Right cardiac atrium (tissue), 5 donors: Measurements from ENCODE around the gene TCOF1. TPM values are rescaled to one million over a fixed set of nuclear protein-coding genes. Genes with fewer than 3 reads are reported as not detected.

Source experiments
- ATAC-seq, 2 donors: fragments of 200-7000 bp; cut with Tn5 transposase; one replicate each; pipeline versions ENCODE4 v1.8.0 to v1.9.1; 2020; ENCODE audit warnings: moderate library complexity in 2 of 2, mild to moderate bottlenecking in 1 of 2
- DNase-seq, 3 donors: peaks; one replicate each; pipeline ENCODE4 v3.0.0-alpha.2; 2020
- H3K27ac ChIP-seq: one replicate; pipeline ENCODE4 v1.5.1; 2013; ENCODE audit warnings: mild to moderate bottlenecking, low read length, control low read depth, moderate library complexity
- H3K27me3 ChIP-seq: one replicate; pipeline ENCODE4 v1.6.1; 2013; ENCODE audit not compliant: control insufficient read depth, insufficient read depth
- H3K4me1 ChIP-seq: one replicate; pipeline ENCODE4 v1.6.1; 2013; ENCODE audit warnings: low read length; ENCODE audit not compliant: control insufficient read depth, insufficient read depth
- H3K4me3 ChIP-seq: one replicate; pipeline ENCODE4 v1.5.1; 2013; ENCODE audit warnings: low read length, control low read depth
- H3K9me3 ChIP-seq: one replicate; pipeline ENCODE4 v1.6.1; 2013; ENCODE audit warnings: low read length; ENCODE audit not compliant: control insufficient read depth
- WGBS: extraction: QIAGEN DNeasy Blood & Tissue Kit; methylation state at CpG from one replicate; pipeline ENCODE4 v1.1.7; 2013; 5-methylcytosine and 5-hydroxymethylcytosine counted together
- intact Hi-C, 4 donors: fragments of 100-400 bp; cut with DNase I; formaldehyde crosslinking; loops; one replicate each; pipeline versions ENCODE4 v1.11.0 to v1.14.0; 2022 to 2023
- polyA plus RNA-seq: library from polyadenylated mRNA; stranded (reverse); fragments of 200-250 nt; gene quantifications from one replicate; pipeline ENCODE4 v1.2.3, GENCODE V29; 2013
- total RNA-seq, 4 donors: library from RNA; stranded (reverse); fragmentation: NEBNext Ultra II Directional; extraction: Animal tissue kit (Norgen Biotek cat#: 25700); gene quantifications; one replicate each; pipeline ENCODE4 v1.2.1, GENCODE V29; 2021
- donor health status: healthy with polysubstance abuse.
- donor health status: DM: no; HTN: yes; CAD: no.
- donor health status: DM: no; HTN: no; CAD: no.
- donor health status: DM: no; HTN: yes; CAD: no; lungs with severe emphysema.
- donor health status: DM: yes; HTN: yes; CAD: no.

The TCOF1 gene
- total and polyA plus RNA-seq, 5 donors, result 11.9 to 22.7 (median 16.6) TPM

GRCh38 chr5:150392680-150393079 is 35.2 kb downstream of the TCOF1 start:
- Histone ChIP-seq H3K27ac (no peak overlapping the region), H3K4me1 (no peaks in the 10 kb centered on the region), H3K27me3 (no peaks in the 10 kb centered on the region), H3K4me3 (no peak overlapping the region), H3K9me3 (no peaks in the 10 kb centered on the region)
- DNase-seq (no peak), ATAC-seq (no peak)
- intact Hi-C loops, result no loop called here
- WGBS, result 90% methylated on average over 7 of the region's 7 CpGs

DNA sequence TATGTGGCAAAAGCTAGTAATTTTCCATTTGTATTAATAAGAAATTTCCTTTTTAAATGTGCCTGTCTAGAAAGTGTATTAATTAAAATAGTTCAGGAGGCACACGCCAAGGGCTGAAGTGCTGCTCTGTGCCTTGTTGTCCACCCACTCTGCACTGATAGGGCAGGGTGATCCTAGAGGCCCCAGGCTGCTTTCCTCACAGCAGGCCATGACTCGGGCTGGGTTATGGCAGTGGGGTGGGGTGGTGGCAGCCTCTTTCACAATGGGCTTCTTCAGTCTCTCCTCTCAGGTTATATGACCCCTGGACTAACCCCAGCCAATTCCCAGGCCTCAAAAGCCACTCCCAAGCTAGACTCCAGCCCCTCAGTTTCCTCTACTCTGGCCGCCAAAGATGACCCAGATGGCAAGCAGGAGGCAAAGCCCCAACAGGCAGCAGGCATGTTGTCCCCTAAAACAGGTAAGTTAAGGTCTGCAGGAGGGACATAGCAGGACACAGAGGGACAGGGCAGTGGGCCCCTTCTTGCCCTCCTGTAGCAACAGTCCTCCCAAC is 35.7 kb downstream of the TCOF1 start:
- DNase-seq (no peak), ATAC-seq (no peak)
- intact Hi-C loops, result no loop called here
- WGBS, result 84% methylated on average over 3 of the region's 3 CpGs
- Histone ChIP-seq H3K4me3 (no peak overlapping the region), H3K27me3 (no peaks in the 10 kb centered on the region), H3K4me1 (no peaks in the 10 kb centered on the region), H3K27ac (no peak overlapping the region), H3K9me3 (no peaks in the 10 kb centered on the region)

DNA sequence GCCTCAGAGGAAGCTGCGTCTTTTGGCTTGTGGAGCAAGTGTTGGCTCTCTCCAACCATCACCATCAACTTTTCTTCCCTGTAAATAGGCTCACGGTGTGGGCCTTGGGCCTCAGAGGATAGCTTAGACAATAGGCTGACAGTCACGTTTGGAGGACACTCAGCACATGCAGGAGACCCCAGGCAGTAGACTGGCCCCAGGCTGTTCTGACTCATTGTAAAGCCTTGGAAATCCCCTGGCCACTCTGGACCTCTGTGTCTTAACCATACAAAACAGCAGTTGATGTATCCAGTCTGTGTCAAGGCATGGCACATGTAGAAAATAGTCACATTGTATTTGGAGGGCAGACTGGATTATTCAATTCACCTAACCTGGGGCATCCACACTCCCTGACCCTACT is 36.6 kb downstream of the TCOF1 start:
- Histone ChIP-seq H3K9me3 (no peaks in the 10 kb centered on the region), H3K4me1 (no peaks in the 10 kb centered on the region), H3K4me3 (no peak overlapping the region), H3K27ac (no peak overlapping the region), H3K27me3 (no peaks in the 10 kb centered on the region)
- no peak for ATAC-seq
- 73% methylated on average over 3 of the region's 3 CpGs for WGBS
- intact Hi-C loops, result no loop called here
- DNase-seq, result no peak

- H3K27me3 ChIP-seq, result no peaks in the 10 kb centered on the region
- no peak overlapping the region for H3K4me3 ChIP-seq
- 79% methylated on average over 13 of the region's 13 CpGs for WGBS
- DNase-seq (no peak), ATAC-seq (no peak)
- no peaks in the 10 kb centered on the region for H3K9me3 ChIP-seq
- H3K27ac ChIP-seq, result no peak overlapping the region
- intact Hi-C loops, result no loop called here
- H3K4me1 ChIP-seq, result no peaks in the 10 kb centered on the region
Observed at GRCh38 chr5:150394912-150395687, 37.6 kb downstream of the TCOF1 start.

DNA sequence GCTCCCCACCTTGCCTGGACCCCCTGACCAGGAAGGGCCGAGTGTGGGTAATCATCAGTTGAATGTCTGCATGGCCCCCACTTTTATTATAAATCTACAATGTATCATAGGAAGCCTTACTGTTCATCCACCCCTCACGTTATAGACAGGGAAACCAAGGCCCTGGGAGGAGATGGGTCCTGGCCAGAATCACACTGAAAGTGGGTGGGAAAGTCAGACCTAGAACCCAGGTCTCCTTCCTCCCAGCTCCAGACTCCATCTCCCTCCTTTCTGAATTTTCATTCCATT is 38.1 kb downstream of the TCOF1 start:
- no peaks in the 10 kb centered on the region for H3K27me3 ChIP-seq
- H3K4me1 ChIP-seq, result no peaks in the 10 kb centered on the region
- no peak overlapping the region for H3K4me3 ChIP-seq
- H3K9me3 ChIP-seq, result no peaks in the 10 kb centered on the region
- intact Hi-C loops, result no loop called here
- no peak overlapping the region for H3K27ac ChIP-seq
- ATAC-seq, result no peak
- no peak for DNase-seq
- WGBS, result 86% methylated on average over 2 of the region's 2 CpGs

DNA sequence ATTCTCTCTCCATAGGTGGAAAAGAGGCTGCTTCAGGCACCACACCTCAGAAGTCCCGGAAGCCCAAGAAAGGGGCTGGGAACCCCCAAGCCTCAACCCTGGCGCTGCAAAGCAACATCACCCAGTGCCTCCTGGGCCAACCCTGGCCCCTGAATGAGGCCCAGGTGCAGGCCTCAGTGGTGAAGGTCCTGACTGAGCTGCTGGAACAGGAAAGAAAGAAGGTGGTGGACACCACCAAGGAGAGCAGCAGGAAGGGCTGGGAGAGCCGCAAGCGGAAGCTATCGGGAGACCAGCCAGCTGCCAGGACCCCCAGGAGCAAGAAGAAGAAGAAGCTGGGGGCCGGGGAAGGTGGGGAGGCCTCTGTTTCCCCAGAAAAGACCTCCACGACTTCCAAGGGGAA is 38.8 kb downstream of the TCOF1 start:
- H3K27ac ChIP-seq, result no peak overlapping the region
- intact Hi-C loops, result no loop called here
- WGBS, result 93% methylated on average over 7 of the region's 7 CpGs
- no peaks in the 10 kb centered on the region for H3K4me1 ChIP-seq
- no peaks in the 10 kb centered on the region for H3K9me3 ChIP-seq
- DNase-seq, result no peak
- no peak for ATAC-seq
- H3K4me3 ChIP-seq, result no peak overlapping the region
- no peaks in the 10 kb centered on the region for H3K27me3 ChIP-seq

DNA sequence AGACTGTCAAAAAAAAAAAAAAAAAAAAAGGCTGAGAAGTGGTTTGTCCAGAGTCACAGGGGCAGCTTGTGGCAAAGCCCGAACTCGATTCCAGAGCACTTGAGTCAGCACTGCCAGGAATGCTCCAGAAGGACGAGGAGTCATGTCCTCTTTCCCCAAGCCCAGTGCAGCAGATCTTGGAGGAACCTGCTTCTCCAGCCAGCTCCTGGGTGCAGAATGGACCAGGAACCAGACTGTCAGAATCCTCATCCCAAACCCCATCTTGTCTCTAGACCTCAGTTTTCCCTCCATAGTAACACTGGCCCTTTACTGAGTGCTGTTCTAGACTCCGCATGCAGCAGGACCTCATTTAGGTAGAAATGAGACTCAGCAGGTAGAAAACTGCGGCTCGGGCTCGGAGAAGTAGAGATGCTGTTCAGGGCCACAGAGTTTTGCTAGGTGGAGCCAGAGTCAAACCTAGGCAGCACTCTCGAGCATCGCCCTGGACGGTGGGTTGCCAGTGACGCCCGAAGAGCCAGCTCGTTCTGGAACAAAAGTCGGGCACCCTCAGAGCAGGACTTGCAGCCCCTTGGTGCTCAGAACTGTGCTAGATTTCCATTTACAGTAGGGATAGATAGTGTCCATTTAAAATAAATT is 39.8 kb downstream of the TCOF1 start:
- ATAC-seq, result no peak

GRCh38 chr5:150397782-150398721 is 40.6 kb downstream of the TCOF1 start:
- no peak for ATAC-seq
- intact Hi-C loops, result no loop called here
- 92% methylated on average over 13 of the region's 13 CpGs for WGBS
- H3K4me1 ChIP-seq, result peaks cover 3% of the 10 kb centered on the region
- no peak overlapping the region for H3K27ac ChIP-seq
- H3K27me3 ChIP-seq, result no peaks in the 10 kb centered on the region
- H3K9me3 ChIP-seq, result no peaks in the 10 kb centered on the region
- no peak overlapping the region for H3K4me3 ChIP-seq
- peak in 1 of 3 donors; percentile 35 for DNase-seq

More for the DNA sequence above, 39.8 kb downstream of the TCOF1 start:
- Histone ChIP-seq H3K4me1 (peaks cover 3% of the 10 kb centered on the region), H3K9me3 (no peaks in the 10 kb centered on the region), H3K4me3 (no peak overlapping the region), H3K27ac (no peak overlapping the region), H3K27me3 (no peaks in the 10 kb centered on the region)
- WGBS, result 93% methylated on average over 14 of the region's 14 CpGs
- no peak for DNase-seq
- intact Hi-C loops, result no loop called here

- H3K27me3 ChIP-seq, result no peaks in the 10 kb centered on the region
- WGBS, result 83% methylated on average over 12 of the region's 12 CpGs
- intact Hi-C loops, result no loop called here
- H3K27ac ChIP-seq, result no peak overlapping the region
- no peaks in the 10 kb centered on the region for H3K9me3 ChIP-seq
- ATAC-seq, result no peak
- H3K4me3 ChIP-seq, result no peak overlapping the region
- H3K4me1 ChIP-seq, result peaks cover 3% of the 10 kb centered on the region
- no peak for DNase-seq
Observed at GRCh38 chr5:150398722-150399523, 41.4 kb downstream of the TCOF1 start.

DNA sequence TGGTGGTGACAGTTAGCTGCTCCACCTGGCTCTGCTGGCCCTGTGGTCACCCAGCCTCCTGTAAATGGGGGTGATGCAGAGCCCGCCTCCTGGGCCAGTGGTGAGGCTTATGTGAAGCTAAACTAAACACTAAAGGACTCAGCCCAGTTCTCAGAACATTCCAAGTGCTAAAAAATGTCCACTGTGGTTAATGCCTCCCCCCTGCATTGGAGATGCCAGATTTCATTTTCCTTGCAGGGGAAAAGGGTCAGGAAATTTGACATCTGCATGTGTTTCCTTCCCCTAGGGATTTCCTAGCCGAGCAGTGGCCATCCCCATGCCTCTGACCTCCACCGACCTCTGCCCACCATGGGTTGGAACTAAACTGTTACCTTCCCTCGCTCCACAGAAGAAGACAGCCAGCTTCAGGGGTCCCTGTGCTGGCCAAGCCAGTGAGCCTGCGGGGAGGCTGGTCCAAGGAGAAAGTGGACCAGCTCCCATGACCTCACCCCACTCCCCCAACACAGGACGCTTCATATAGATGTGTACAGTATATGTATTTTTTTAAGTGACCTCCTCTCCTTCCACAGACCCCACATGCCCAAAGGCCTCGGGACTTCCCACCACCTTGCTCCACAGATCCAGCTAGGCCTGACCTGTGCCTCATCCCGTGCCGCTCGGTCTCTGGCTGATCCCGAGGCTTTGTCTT is 42.2 kb downstream of the TCOF1 start:
- intact Hi-C loops, result no loop called here
- 82% methylated on average over 11 of the region's 11 CpGs for WGBS
- ATAC-seq, result no peak
- no peaks in the 10 kb centered on the region for H3K9me3 ChIP-seq
- H3K4me1 ChIP-seq, result peaks cover 3% of the 10 kb centered on the region
- no peak for DNase-seq
- no peaks in the 10 kb centered on the region for H3K27me3 ChIP-seq
- H3K27ac ChIP-seq, result no peak overlapping the region
- no peak overlapping the region for H3K4me3 ChIP-seq
